GM12864 (cell line): Measurements from ENCODE around the gene ODF2.

Experiments
- DNase-seq: peaks from one replicate; pipeline ENCODE4 v3.0.0-alpha.2; 2011; ENCODE audit warnings: low read depth
- H3K4me3 ChIP-seq: 2 replicates; pipeline ENCODE4 v1.5.1; 2011; ENCODE audit warnings: mild to moderate bottlenecking, low read depth, low read length, control low read depth
- CTCF ChIP-seq: IDR thresholded peaks from 2 replicates; pipeline ENCODE4 v1.5.1; 2011; ENCODE audit warnings: low read depth, mild to moderate bottlenecking, moderate library complexity, low read length, control low read depth, inconsistent platforms; ENCODE audit errors: missing control alignments

Gene ODF2

DNA sequence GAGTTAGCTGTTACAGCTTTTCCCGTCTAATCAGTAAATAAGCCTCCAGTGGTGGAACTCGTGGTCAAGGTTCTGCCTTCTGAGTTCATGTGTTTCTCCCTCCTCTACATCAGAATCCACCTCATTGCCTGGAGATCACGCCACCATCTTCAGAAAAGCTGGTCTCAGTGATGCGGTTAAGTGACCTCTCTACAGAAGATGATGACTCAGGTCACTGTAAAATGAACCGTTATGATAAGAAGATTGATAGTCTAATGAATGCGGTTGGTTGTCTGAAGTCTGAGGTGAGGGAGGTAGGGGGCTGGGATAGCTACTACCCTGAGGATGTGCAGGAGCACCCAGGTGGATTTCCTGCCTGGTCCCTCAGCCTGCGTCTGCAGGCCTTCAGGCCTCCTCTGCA, 13.3 kb downstream of the ODF2 start:
- TF ChIP-seq CTCF: no peak
- DNase-seq: no peak
- H3K4me3 ChIP-seq: no peak overlapping the region

GRCh38 chr9:128470560-128470959, 14.8 kb downstream of the ODF2 start:
- no peak for TF ChIP-seq CTCF
- H3K4me3 ChIP-seq: no peak overlapping the region
- no peak for DNase-seq

GRCh38 chr9:128473104-128473503, 17.3 kb downstream of the ODF2 start:
- no peak for DNase-seq
- no peak for TF ChIP-seq CTCF
- no peak overlapping the region for H3K4me3 ChIP-seq

- DNase-seq: no peak
- no peak for TF ChIP-seq CTCF
- H3K4me3 ChIP-seq: no peak overlapping the region
Observed at GRCh38 chr9:128475867-128476266, 20.1 kb downstream of the ODF2 start.

DNA sequence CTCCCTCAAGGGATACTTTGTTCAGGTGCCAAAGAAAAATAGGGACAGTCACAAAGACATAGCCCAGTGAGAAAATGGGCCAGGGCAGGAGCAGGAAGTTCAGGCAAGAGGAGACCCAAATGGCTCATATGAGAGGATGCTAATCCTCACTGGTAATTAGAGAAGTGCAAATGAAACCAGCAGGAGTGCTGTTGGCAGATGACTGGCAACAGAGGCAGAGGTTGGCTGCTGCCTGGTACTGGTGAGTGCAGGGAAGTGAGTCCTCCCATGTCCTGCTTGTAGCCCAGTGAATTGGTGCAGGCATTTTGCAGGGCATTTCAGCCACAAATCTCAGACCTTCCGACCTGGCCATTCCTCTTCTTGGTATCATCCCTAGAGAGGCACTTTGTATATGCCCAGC, 23.5 kb downstream of the ODF2 start:
- no peak for DNase-seq
- H3K4me3 ChIP-seq: no peak overlapping the region
- TF ChIP-seq CTCF: no peak

DNA sequence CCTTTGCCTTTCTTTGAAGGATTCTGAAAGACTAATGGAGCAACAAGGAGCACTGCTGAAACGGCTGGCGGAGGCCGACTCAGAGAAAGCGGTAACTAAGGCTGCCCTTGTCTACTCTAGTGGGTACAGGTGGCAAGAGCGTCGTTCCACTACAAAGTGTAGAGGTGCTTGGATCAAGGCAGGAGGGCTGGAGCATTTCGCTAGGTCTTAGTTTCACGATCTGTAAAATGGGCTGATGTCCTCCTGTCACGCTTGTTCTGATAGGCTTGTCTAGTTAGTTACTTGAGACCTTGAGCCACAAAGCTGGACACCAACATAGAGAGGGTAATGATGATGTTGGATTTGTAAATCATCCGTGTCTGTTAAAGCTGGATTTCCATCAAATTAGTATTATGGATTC, 25.8 kb downstream of the ODF2 start:
- no peak overlapping the region for H3K4me3 ChIP-seq
- TF ChIP-seq CTCF: no peak
- DNase-seq: no peak

GRCh38 chr9:128482186-128482585, 26.4 kb downstream of the ODF2 start:
- no peak for TF ChIP-seq CTCF
- no peak for DNase-seq
- H3K4me3 ChIP-seq: no peak overlapping the region
